Muscle layer of duodenum (tissue), 2 donors: ENCODE results near the gene GPT2.

Experiments
- H3K27ac ChIP-seq: one replicate; pipeline ENCODE4 v1.7.0; 2013; ENCODE audit warnings: mild to moderate bottlenecking, low read length
- H3K27me3 ChIP-seq: one replicate; pipeline ENCODE4 v1.7.0; 2013; ENCODE audit warnings: low read depth, mild to moderate bottlenecking, control low read depth, low read length
- H3K36me3 ChIP-seq, 2 donors: one replicate each; pipeline ENCODE4 v1.7.0; 2013; ENCODE audit warnings: low read length in 2 of 2, control low read depth in 1 of 2, mild to moderate bottlenecking in 1 of 2; ENCODE audit not compliant: insufficient read depth in 2 of 2, control insufficient read depth in 1 of 2
- H3K4me1 ChIP-seq, 2 donors: one replicate each; pipeline ENCODE4 v1.7.0; 2013; ENCODE audit warnings: low read length in 2 of 2, mild to moderate bottlenecking in 2 of 2, control low read depth in 1 of 2, moderate library complexity in 1 of 2; ENCODE audit not compliant: insufficient read depth in 2 of 2, control insufficient read depth in 1 of 2
- H3K4me3 ChIP-seq, 2 donors: one replicate each; pipeline ENCODE4 v1.7.0; 2013; ENCODE audit warnings: low read length in 2 of 2, low read depth in 1 of 2, mild to moderate bottlenecking in 1 of 2
- H3K9me3 ChIP-seq, 2 donors: one replicate each; pipeline ENCODE4 v1.7.0; 2013; ENCODE audit warnings: low read length in 2 of 2, control low read depth in 1 of 2, mild to moderate bottlenecking in 1 of 2; ENCODE audit not compliant: control insufficient read depth in 1 of 2
- donor health status: healthy.

GPT2 gene

GRCh38 chr16:46871597-46871996 is 12.6 kb upstream of the GPT2 start:
- Histone ChIP-seq H3K4me3 (no peak overlapping the region), H3K36me3 (no peaks in the 10 kb centered on the region), H3K4me1 (no peaks in the 10 kb centered on the region), H3K27me3 (no peaks in the 10 kb centered on the region), H3K9me3 (no peaks in the 10 kb centered on the region), H3K27ac (no peak overlapping the region)

- no peaks in the 10 kb centered on the region for H3K36me3 ChIP-seq
- no peak overlapping the region for H3K27ac ChIP-seq
- no peak overlapping the region for H3K4me3 ChIP-seq
- no peaks in the 10 kb centered on the region for H3K27me3 ChIP-seq
- no peaks in the 10 kb centered on the region for H3K9me3 ChIP-seq
- no peaks in the 10 kb centered on the region for H3K4me1 ChIP-seq
Observed at GRCh38 chr16:46873201-46873600, 11.0 kb upstream of the GPT2 start.

GRCh38 chr16:46875243-46875642 is 8.9 kb upstream of the GPT2 start:
- H3K4me3 ChIP-seq: no peak overlapping the region
- H3K27me3 ChIP-seq: no peaks in the 10 kb centered on the region
- H3K27ac ChIP-seq: no peak overlapping the region
- H3K9me3 ChIP-seq: no peaks in the 10 kb centered on the region
- no peaks in the 10 kb centered on the region for H3K36me3 ChIP-seq
- H3K4me1 ChIP-seq: no peaks in the 10 kb centered on the region

GRCh38 chr16:46882304-46882939 is 1.7 kb upstream of the GPT2 start:
- Histone ChIP-seq H3K4me1 (peaks cover 0 to 5% of the 10 kb centered on the region in 2 donors), H3K27ac (no peak overlapping the region)

GRCh38 chr16:46882940-46883307 is 1.2 kb upstream of the GPT2 start:
- H3K4me1 ChIP-seq: peaks cover 0 to 5% of the 10 kb centered on the region in 2 donors
- H3K27me3 ChIP-seq: no peaks in the 10 kb centered on the region
- no peaks in the 10 kb centered on the region for H3K36me3 ChIP-seq
- no peak overlapping the region for H3K4me3 ChIP-seq
- H3K9me3 ChIP-seq: no peaks in the 10 kb centered on the region
- no peak overlapping the region for H3K27ac ChIP-seq

More at GRCh38 chr16:46882304-46882939, 1.7 kb upstream of the GPT2 start:
- Histone ChIP-seq H3K9me3 (no peaks in the 10 kb centered on the region), H3K4me3 (no peak overlapping the region), H3K36me3 (no peaks in the 10 kb centered on the region), H3K27me3 (no peaks in the 10 kb centered on the region)

GRCh38 chr16:46883353-46883689 is 841 bp upstream of the GPT2 start:
- H3K27ac ChIP-seq: no peak overlapping the region
- no peaks in the 10 kb centered on the region for H3K27me3 ChIP-seq
- H3K36me3 ChIP-seq: no peaks in the 10 kb centered on the region
- peaks cover 0 to 5% of the 10 kb centered on the region in 2 donors for H3K4me1 ChIP-seq
- peak overlapping the region; percentile 74 to 86 for H3K4me3 ChIP-seq
- no peaks in the 10 kb centered on the region for H3K9me3 ChIP-seq

- Histone ChIP-seq H3K27ac (no peak overlapping the region), H3K4me1 (peaks cover 0 to 5% of the 10 kb centered on the region in 2 donors)
Observed at GRCh38 chr16:46884513-46885293, 541 bp downstream of the GPT2 start.

GRCh38 chr16:46885960-46886763 is 2.0 kb downstream of the GPT2 start:
- no peak overlapping the region for H3K27ac ChIP-seq
- no peaks in the 10 kb centered on the region for H3K36me3 ChIP-seq
- no peaks in the 10 kb centered on the region for H3K9me3 ChIP-seq
- no peaks in the 10 kb centered on the region for H3K27me3 ChIP-seq
- no peak overlapping the region for H3K4me3 ChIP-seq
- H3K4me1 ChIP-seq: peaks cover 0 to 5% of the 10 kb centered on the region in 2 donors

More at GRCh38 chr16:46884513-46885293, 541 bp downstream of the GPT2 start:
- no peaks in the 10 kb centered on the region for H3K27me3 ChIP-seq
- H3K4me3 ChIP-seq: peak overlapping the region; percentile 61 to 86
- H3K9me3 ChIP-seq: no peaks in the 10 kb centered on the region
- H3K36me3 ChIP-seq: no peaks in the 10 kb centered on the region

- Histone ChIP-seq H3K36me3 (no peaks in the 10 kb centered on the region), H3K27me3 (no peaks in the 10 kb centered on the region), H3K4me1 (peaks cover 0 to 5% of the 10 kb centered on the region in 2 donors), H3K4me3 (no peak overlapping the region), H3K9me3 (no peaks in the 10 kb centered on the region), H3K27ac (no peak overlapping the region)
Observed at GRCh38 chr16:46886764-46887523, 2.8 kb downstream of the GPT2 start.

- H3K4me3 ChIP-seq: no peak overlapping the region
- H3K27me3 ChIP-seq: no peaks in the 10 kb centered on the region
- peaks cover 0 to 5% of the 10 kb centered on the region in 2 donors for H3K4me1 ChIP-seq
- no peaks in the 10 kb centered on the region for H3K36me3 ChIP-seq
- H3K27ac ChIP-seq: no peak overlapping the region
- H3K9me3 ChIP-seq: no peaks in the 10 kb centered on the region
Observed at GRCh38 chr16:46887524-46887854, 3.3 kb downstream of the GPT2 start.
